Tibial artery (tissue), 4 donors: ENCODE measurements around the gene CDC45.
"Not testable (repeated sequence)": the region's sequence is repeated elsewhere in the genome, so short reads cannot be mapped to it uniquely, and the experiment has no call there.

Experiments
- DNase-seq, 2 donors: peaks; one replicate each; pipeline ENCODE4 v3.0.0-alpha.2; 2019
- H3K27ac ChIP-seq, 2 donors: fragments of 200-600 bp; sonication (generic) in 1 of 2; 1 replicate in 1 of 2; 2 replicates in 1 of 2; pipeline ENCODE4 v1.5.1; 2018 to 2019; ENCODE audit warnings: mild to moderate bottlenecking in 1 of 2
- H3K27me3 ChIP-seq, 2 donors: fragments of 200-600 bp; sonication (generic) in 1 of 2; one replicate each; pipeline versions ENCODE4 v1.5.1 to v1.6.0; 2016 to 2019
- H3K36me3 ChIP-seq, 3 donors: fragments of 200-600 bp; sonication (generic) in 2 of 3; one replicate each; pipeline ENCODE4 v1.5.1; 2016 to 2019; ENCODE audit warnings: mild to moderate bottlenecking in 2 of 3
- H3K4me1 ChIP-seq, 4 donors: fragments of 200-600 bp; sonication (generic) in 2 of 4; 1 replicate in 3 of 4; 2 replicates in 1 of 4; pipeline ENCODE4 v1.5.1; 2016 to 2019
- H3K4me3 ChIP-seq, 2 donors: fragments of 200-600 bp; sonication (generic) in 1 of 2; 1 replicate in 1 of 2; 2 replicates in 1 of 2; pipeline ENCODE4 v1.5.1; 2018 to 2019; ENCODE audit warnings: mild to moderate bottlenecking in 2 of 2
- H3K9me3 ChIP-seq, 3 donors: fragments of 200-600 bp; sonication (generic) in 1 of 3; one replicate each; pipeline ENCODE4 v1.5.1; 2016 to 2019
- CTCF ChIP-seq, 2 experiments: fragments of 200-600 bp in 1 of 2; fragments of 450-650 bp in 1 of 2; IDR thresholded peaks; one replicate each; pipeline ENCODE4 v1.5.1; 2017 to 2019; ENCODE audit warnings: antibody characterized with exemption in 2 of 2, mild to moderate bottlenecking in 1 of 2, moderate library complexity in 1 of 2
- intact Hi-C: fragments of 100-400 bp; cut with DNase I; formaldehyde crosslinking; loops from one replicate; pipeline ENCODE4 v1.15.0; 2023; ENCODE audit warnings: low total_unique reads

The CDC45 gene

DNA sequence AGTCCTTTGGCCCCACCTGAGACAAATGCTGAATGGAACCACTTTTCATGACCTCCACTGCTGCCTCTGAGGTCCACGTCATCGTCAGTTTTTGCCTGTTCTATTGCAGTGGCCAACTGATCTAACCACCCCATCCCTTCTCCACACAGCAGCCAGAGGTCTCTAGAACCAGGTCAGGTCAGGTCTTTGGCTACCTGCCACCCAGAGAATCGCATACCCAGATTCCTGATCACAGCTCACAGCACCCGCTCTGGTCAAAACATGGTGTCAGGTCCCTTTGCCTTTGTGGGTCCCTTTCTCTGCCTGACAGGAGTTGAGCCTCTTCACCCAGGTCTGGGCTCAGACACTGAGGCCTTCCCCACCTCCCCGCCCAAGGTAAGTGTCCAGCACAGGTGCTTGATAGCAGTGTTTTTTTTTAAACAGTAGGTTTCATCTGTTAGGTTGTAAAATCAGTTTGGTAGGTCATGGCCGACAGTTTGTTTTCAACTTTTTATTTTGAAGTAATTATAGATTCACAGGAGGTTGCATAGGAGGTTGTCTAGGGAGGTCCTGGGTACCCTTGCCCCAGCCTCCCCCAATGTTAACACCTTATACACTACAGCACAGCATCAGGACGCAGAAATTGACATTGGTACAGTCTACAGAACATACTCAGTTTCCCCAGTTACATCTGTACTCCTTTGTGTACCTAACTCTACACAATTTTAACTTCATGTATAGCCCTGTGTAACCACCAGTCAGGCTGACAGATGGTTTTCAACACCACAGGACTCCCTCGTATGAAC, 39.1 kb upstream of the CDC45 start:
- Histone ChIP-seq H3K9me3 (no peaks in the 10 kb centered on the region), H3K27ac (no peak overlapping the region), H3K27me3 (no peaks in the 10 kb centered on the region), H3K4me1 (peaks cover 0 to 12% (median 2%) of the 10 kb centered on the region in 4 donors), H3K36me3 (peaks cover 7 to 54% (median 15%) of the 10 kb centered on the region in 3 donors), H3K4me3 (no peak overlapping the region)
- no peak for DNase-seq
- no peak for TF ChIP-seq CTCF (IDR thresholded peaks at IDR 0.05)
- intact Hi-C loops, result no loop called here

DNA sequence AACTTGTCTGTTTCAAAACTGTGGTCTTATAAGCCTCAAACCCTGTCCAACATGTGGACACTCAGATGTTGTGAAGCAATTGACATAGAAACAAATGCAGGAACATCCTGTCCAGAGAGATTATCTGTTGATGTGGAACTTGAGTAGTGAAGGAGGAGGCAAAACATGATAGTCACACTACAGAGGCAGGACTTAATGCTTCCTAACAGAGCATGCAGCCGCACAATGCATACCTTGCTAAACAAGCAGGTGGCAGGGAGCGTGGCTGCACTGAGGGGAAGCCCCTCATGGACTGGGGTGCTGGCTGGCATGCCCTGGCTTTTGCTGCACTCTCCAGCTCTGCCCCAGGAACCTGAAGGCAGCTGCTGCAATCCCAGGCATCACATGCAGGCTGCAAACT, 37.6 kb upstream of the CDC45 start:
- H3K9me3 ChIP-seq, result no peaks in the 10 kb centered on the region
- no peaks in the 10 kb centered on the region for H3K27me3 ChIP-seq
- DNase-seq, result no peak
- intact Hi-C loops, result no loop called here
- H3K27ac ChIP-seq, result no peak overlapping the region
- no peak for TF ChIP-seq CTCF (IDR thresholded peaks at IDR 0.05)
- peaks cover 0 to 38% (median 12%) of the 10 kb centered on the region in 3 donors for H3K36me3 ChIP-seq
- H3K4me3 ChIP-seq, result no peak overlapping the region
- H3K4me1 ChIP-seq, result peaks cover 0 to 27% (median 12%) of the 10 kb centered on the region in 4 donors

DNA sequence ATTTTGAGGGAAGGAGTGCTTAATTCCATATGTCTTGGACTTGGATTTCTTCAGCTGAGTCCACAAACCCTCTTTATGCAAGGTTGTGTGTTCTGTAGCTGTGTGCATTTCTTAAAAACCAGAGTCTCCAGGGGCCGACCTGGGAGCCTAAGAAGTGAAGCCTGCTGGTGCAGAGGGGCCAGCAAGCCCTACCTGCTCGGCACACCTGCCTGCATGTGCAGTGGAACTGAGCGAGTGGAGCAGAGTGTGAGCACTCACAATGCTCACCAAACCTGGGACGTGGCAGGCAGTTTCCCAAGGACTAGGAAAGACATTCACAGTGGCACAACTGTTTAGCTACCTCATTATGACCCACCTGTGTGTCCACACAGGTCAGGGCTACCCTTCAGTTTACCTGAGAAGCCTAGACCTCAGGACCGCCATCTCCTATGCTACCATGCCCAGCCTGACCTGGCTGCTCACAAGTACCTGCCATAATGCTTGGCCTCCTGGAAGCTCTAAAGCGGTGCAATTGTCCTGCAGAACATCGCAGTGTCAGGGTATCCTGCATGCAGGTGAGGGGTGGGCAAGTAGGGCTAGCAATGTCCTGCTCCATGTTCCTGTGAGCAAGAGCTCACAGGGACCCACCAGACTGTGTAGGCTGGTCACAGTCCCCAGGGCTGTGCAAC, 36.0 kb upstream of the CDC45 start:
- Histone ChIP-seq H3K9me3 (no peaks in the 10 kb centered on the region), H3K27ac (no peak overlapping the region), H3K4me1 (peaks cover 0 to 35% (median 17%) of the 10 kb centered on the region in 4 donors), H3K36me3 (peaks cover 0 to 38% (median 12%) of the 10 kb centered on the region in 3 donors), H3K27me3 (no peaks in the 10 kb centered on the region), H3K4me3 (no peak overlapping the region)
- no peak for TF ChIP-seq CTCF (IDR thresholded peaks at IDR 0.05)
- DNase-seq, result no peak
- intact Hi-C loops, result no loop called here

GRCh38 chr22:19445279-19445982, 34.3 kb upstream of the CDC45 start:
- H3K27me3 ChIP-seq, intact Hi-C loops, DNase-seq, H3K27ac ChIP-seq, H3K9me3 ChIP-seq, H3K4me3 ChIP-seq: not testable (repeated sequence)
- peaks cover 0 to 35% (median 12%) of the 10 kb centered on the region in 3 donors for H3K36me3 ChIP-seq
- peaks cover 0 to 37% (median 17%) of the 10 kb centered on the region in 4 donors for H3K4me1 ChIP-seq

DNA sequence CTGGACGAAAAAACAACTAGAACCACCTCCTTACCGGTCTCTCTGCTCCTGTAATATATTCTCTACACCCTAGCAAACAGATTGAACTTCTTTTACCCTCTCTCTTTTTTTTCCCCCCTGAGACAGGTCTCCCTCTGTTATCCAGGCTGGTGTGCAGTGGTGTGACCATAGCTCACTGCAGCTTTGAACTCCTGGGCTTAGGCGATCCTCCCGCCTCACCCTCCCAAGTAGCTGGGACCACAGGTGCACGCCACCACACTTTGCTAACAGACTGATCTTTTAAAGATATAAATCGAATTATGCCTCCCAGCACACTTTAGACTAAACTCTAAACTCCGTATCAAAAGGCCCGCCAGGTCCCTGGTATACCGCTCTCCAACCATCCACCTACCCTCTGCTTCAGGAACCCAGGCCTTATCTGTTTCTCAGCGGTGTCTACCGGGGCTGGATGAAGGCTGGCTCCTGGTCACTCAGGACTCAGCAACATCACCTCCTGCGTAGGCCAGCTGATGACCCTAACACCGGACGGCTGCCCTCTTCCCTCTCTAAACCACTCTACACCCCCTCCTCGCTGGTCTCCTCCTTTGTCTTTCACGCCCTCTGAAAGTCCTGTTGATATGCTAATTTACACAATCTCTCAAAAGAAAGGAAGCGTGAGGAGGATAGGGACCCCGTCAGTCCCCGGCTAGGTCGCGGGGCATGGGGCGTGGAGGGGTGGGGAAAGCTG, 33.0 kb upstream of the CDC45 start:
- peak overlapping the region; percentile 81 to 88 for H3K4me3 ChIP-seq
- no peak for TF ChIP-seq CTCF (IDR thresholded peaks at IDR 0.05)
- intact Hi-C loops, result no loop called here
- H3K4me1 ChIP-seq, result peaks cover 0 to 37% (median 17%) of the 10 kb centered on the region in 4 donors
- DNase-seq, result no peak
- H3K36me3 ChIP-seq, result peaks cover 0 to 41% (median 12%) of the 10 kb centered on the region in 3 donors
- H3K9me3 ChIP-seq, result no peaks in the 10 kb centered on the region
- H3K27ac ChIP-seq, result peak overlapping the region; percentile 84 to 91
- no peaks in the 10 kb centered on the region for H3K27me3 ChIP-seq
